ENCODE measurements around the gene FRMD3.

The FRMD3 gene

DNA sequence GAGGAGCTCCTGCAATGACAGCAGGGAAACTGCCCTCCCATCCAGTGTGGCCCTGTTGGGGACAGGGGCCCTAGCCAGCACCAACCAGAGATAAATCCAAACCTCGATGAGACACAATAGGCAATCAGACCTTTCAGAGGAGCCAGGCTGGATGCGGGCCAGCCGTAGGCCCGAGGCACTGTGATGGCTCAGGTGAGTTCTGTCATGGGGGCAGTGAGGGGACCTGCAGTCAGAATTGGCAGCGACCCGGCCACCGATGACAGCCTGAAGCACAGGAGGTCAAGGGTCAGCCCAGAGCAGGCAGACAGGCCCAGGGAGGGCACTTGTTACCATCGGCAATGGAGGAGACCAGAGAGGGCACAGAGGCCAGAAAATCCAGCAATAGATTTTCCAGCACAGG, 90.8 kb downstream of the FRMD3 start:
- Histone ChIP-seq H3K36me3 (ENCODE audit: control insufficient read depth, insufficient read depth, low read length) (no peaks in the 10 kb centered on the region), H3K4me3 (ENCODE audit: insufficient read depth, low read depth, low read length, poor library complexity, severe bottlenecking) (no peak overlapping the region), H3K27ac (ENCODE audit: insufficient read depth, low read length, poor library complexity, severe bottlenecking) (no peak overlapping the region), H3K27me3 (replicated peaks; ENCODE audit: control insufficient read depth, insufficient read depth, low read length, poor library complexity, severe bottlenecking) (no peaks in the 10 kb centered on the region), H3K9me3 (ENCODE audit: control insufficient read depth, low read length) (no peaks in the 10 kb centered on the region), H3K4me1 (ENCODE audit: control insufficient read depth, insufficient read depth, low read length, poor library complexity, severe bottlenecking) (no peaks in the 10 kb centered on the region)
- no peak for DNase-seq

GRCh38 chr9:83445703-83446265, 92.4 kb downstream of the FRMD3 start:
- no peak for DNase-seq
- Histone ChIP-seq H3K27ac (ENCODE audit: insufficient read depth, low read length, poor library complexity, severe bottlenecking) (no peak overlapping the region), H3K4me1 (ENCODE audit: control insufficient read depth, insufficient read depth, low read length, poor library complexity, severe bottlenecking) (no peaks in the 10 kb centered on the region), H3K36me3 (ENCODE audit: control insufficient read depth, insufficient read depth, low read length) (no peaks in the 10 kb centered on the region), H3K4me3 (ENCODE audit: insufficient read depth, low read depth, low read length, poor library complexity, severe bottlenecking) (no peak overlapping the region), H3K27me3 (replicated peaks; ENCODE audit: control insufficient read depth, insufficient read depth, low read length, poor library complexity, severe bottlenecking) (no peaks in the 10 kb centered on the region), H3K9me3 (ENCODE audit: control insufficient read depth, low read length) (no peaks in the 10 kb centered on the region)

DNA sequence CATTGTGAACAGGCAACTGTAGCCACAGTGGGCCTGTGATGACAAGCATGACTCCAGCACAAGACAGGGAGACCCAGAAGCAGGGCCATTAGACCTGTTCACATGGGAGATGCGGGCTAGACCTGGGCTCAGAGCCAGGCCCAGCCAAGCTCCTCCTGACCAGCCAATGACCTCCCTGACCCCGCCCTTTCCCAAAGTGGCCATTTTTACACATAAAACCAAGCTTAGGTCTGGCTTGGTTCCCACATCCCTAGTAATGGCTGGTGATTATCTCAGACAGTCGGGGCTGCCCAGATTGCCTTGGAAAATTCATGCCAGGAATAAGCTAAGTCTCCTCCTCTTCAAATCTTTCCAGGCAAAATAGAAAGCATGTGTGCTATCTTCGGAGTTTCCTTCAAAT, 94.1 kb downstream of the FRMD3 start:
- no peaks in the 10 kb centered on the region for H3K36me3 ChIP-seq (ENCODE audit: control insufficient read depth, insufficient read depth, low read length)
- no peak overlapping the region for H3K4me3 ChIP-seq (ENCODE audit: insufficient read depth, low read depth, low read length, poor library complexity, severe bottlenecking)
- H3K4me1 ChIP-seq (ENCODE audit: control insufficient read depth, insufficient read depth, low read length, poor library complexity, severe bottlenecking), result no peaks in the 10 kb centered on the region
- H3K27me3 ChIP-seq (replicated peaks; ENCODE audit: control insufficient read depth, insufficient read depth, low read length, poor library complexity, severe bottlenecking), result no peaks in the 10 kb centered on the region
- no peak overlapping the region for H3K27ac ChIP-seq (ENCODE audit: insufficient read depth, low read length, poor library complexity, severe bottlenecking)
- H3K9me3 ChIP-seq (ENCODE audit: control insufficient read depth, low read length), result no peaks in the 10 kb centered on the region
- no peak for DNase-seq

- Histone ChIP-seq H3K4me3 (ENCODE audit: insufficient read depth, low read depth, low read length, poor library complexity, severe bottlenecking) (no peak overlapping the region), H3K27ac (ENCODE audit: insufficient read depth, low read length, poor library complexity, severe bottlenecking) (no peak overlapping the region), H3K36me3 (ENCODE audit: control insufficient read depth, insufficient read depth, low read length) (no peaks in the 10 kb centered on the region), H3K9me3 (ENCODE audit: control insufficient read depth, low read length) (no peaks in the 10 kb centered on the region), H3K27me3 (replicated peaks; ENCODE audit: control insufficient read depth, insufficient read depth, low read length, poor library complexity, severe bottlenecking) (no peaks in the 10 kb centered on the region), H3K4me1 (ENCODE audit: control insufficient read depth, insufficient read depth, low read length, poor library complexity, severe bottlenecking) (no peaks in the 10 kb centered on the region)
- DNase-seq, result no peak
These were observed 96.8 kb downstream of the FRMD3 start for GRCh38 chr9:83441390-83441789.

DNA sequence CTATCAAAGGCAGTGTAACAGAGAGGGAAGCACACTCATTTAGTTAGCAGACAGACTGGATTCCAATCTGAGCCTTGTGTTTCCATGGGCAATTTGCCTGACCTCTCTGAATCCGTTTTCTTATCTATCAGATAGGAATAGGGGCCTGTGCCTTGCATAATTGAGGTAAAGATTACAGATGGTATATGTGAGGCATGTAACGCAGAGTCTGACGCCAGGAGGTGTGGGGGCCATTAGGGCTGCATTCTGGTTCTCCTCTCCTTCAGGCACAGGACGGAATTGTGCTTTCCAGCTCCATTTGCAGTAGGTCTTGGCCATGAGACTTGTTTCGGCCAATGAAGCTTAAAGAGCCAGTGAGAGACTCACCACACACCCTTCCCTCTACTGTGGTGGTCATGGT, 97.6 kb downstream of the FRMD3 start:
- Histone ChIP-seq H3K4me3 (ENCODE audit: insufficient read depth, low read depth, low read length, poor library complexity, severe bottlenecking) (no peak overlapping the region), H3K9me3 (ENCODE audit: control insufficient read depth, low read length) (no peaks in the 10 kb centered on the region), H3K27me3 (replicated peaks; ENCODE audit: control insufficient read depth, insufficient read depth, low read length, poor library complexity, severe bottlenecking) (no peaks in the 10 kb centered on the region), H3K27ac (ENCODE audit: insufficient read depth, low read length, poor library complexity, severe bottlenecking) (no peak overlapping the region), H3K36me3 (ENCODE audit: control insufficient read depth, insufficient read depth, low read length) (no peaks in the 10 kb centered on the region), H3K4me1 (ENCODE audit: control insufficient read depth, insufficient read depth, low read length, poor library complexity, severe bottlenecking) (no peaks in the 10 kb centered on the region)
- DNase-seq, result no peak

GRCh38 chr9:83435301-83435700, 102.9 kb downstream of the FRMD3 start:
- H3K4me3 ChIP-seq (ENCODE audit: insufficient read depth, low read depth, low read length, poor library complexity, severe bottlenecking), result no peak overlapping the region
- no peaks in the 10 kb centered on the region for H3K9me3 ChIP-seq (ENCODE audit: control insufficient read depth, low read length)
- H3K27ac ChIP-seq (ENCODE audit: insufficient read depth, low read length, poor library complexity, severe bottlenecking), result no peak overlapping the region
- no peaks in the 10 kb centered on the region for H3K27me3 ChIP-seq (replicated peaks; ENCODE audit: control insufficient read depth, insufficient read depth, low read length, poor library complexity, severe bottlenecking)
- H3K36me3 ChIP-seq (ENCODE audit: control insufficient read depth, insufficient read depth, low read length), result no peaks in the 10 kb centered on the region
- DNase-seq, result no peak
- no peaks in the 10 kb centered on the region for H3K4me1 ChIP-seq (ENCODE audit: control insufficient read depth, insufficient read depth, low read length, poor library complexity, severe bottlenecking)

DNA sequence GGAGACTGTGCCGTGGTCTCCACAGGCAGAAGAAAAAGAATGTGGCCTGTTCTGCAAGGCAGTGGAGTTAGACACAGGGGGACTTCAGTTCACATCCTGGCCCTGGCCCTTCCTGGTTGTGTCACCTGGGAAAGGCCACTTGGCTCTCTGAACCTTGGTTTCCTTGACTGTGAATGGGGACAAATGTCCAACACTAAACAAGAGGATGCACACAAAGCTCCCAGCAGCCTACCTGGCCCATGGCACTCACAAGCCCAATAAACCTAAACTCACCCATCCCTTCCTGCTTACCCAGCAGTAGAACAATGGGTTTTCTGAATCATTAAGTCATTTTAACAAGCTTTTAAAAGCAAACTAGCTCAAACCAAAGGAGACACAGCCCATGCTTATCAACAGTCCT, 103.9 kb downstream of the FRMD3 start:
- H3K36me3 ChIP-seq (ENCODE audit: control insufficient read depth, insufficient read depth, low read length), result no peaks in the 10 kb centered on the region
- H3K4me3 ChIP-seq (ENCODE audit: insufficient read depth, low read depth, low read length, poor library complexity, severe bottlenecking), result no peak overlapping the region
- H3K27ac ChIP-seq (ENCODE audit: insufficient read depth, low read length, poor library complexity, severe bottlenecking), result no peak overlapping the region
- no peaks in the 10 kb centered on the region for H3K9me3 ChIP-seq (ENCODE audit: control insufficient read depth, low read length)
- no peaks in the 10 kb centered on the region for H3K27me3 ChIP-seq (replicated peaks; ENCODE audit: control insufficient read depth, insufficient read depth, low read length, poor library complexity, severe bottlenecking)
- DNase-seq, result no peak
- H3K4me1 ChIP-seq (ENCODE audit: control insufficient read depth, insufficient read depth, low read length, poor library complexity, severe bottlenecking), result no peaks in the 10 kb centered on the region

GRCh38 chr9:83433846-83434245, 104.4 kb downstream of the FRMD3 start:
- Histone ChIP-seq H3K27me3 (replicated peaks; ENCODE audit: control insufficient read depth, insufficient read depth, low read length, poor library complexity, severe bottlenecking) (no peaks in the 10 kb centered on the region), H3K27ac (ENCODE audit: insufficient read depth, low read length, poor library complexity, severe bottlenecking) (no peak overlapping the region), H3K4me1 (ENCODE audit: control insufficient read depth, insufficient read depth, low read length, poor library complexity, severe bottlenecking) (no peaks in the 10 kb centered on the region), H3K9me3 (ENCODE audit: control insufficient read depth, low read length) (no peaks in the 10 kb centered on the region), H3K36me3 (ENCODE audit: control insufficient read depth, insufficient read depth, low read length) (no peaks in the 10 kb centered on the region), H3K4me3 (ENCODE audit: insufficient read depth, low read depth, low read length, poor library complexity, severe bottlenecking) (no peak overlapping the region)
- DNase-seq, result no peak

DNA sequence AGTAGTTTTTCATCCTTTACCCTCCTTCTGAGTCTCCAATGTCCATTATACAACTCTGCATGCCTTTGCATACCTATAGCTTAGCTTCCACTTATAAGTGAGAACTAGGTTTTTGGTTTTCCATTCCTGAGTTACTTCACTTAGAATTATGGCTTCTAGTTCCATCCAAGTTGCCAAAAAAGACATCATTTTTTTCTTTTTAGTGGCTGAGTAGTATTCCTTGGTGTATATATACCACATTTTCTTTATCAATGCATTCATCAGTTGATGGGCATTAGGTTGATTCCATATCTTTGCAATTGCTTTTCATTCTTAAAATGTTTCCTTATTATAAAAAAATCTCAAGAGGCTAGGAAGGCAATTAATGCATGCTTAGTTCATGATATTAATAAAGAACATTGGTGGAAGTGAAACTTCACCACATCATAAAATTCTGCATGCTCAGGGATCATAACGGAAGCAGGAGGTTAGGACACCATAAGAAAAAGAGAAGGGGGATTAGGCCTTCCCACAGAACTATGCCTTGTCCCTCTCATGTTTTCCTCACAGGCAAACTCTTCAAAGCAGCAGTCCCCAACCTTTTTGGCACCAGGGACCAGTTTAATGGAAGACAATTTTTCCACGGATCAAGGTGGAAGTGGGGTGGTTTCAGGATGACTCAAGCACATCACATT, 105.2 kb downstream of the FRMD3 start:
- Histone ChIP-seq H3K27ac (ENCODE audit: insufficient read depth, low read length, poor library complexity, severe bottlenecking) (no peak overlapping the region), H3K27me3 (replicated peaks; ENCODE audit: control insufficient read depth, insufficient read depth, low read length, poor library complexity, severe bottlenecking) (no peaks in the 10 kb centered on the region), H3K4me3 (ENCODE audit: insufficient read depth, low read depth, low read length, poor library complexity, severe bottlenecking) (no peak overlapping the region), H3K4me1 (ENCODE audit: control insufficient read depth, insufficient read depth, low read length, poor library complexity, severe bottlenecking) (no peaks in the 10 kb centered on the region), H3K9me3 (ENCODE audit: control insufficient read depth, low read length) (no peaks in the 10 kb centered on the region), H3K36me3 (ENCODE audit: control insufficient read depth, insufficient read depth, low read length) (no peaks in the 10 kb centered on the region)
- DNase-seq, result no peak

- Histone ChIP-seq H3K27me3 (replicated peaks; ENCODE audit: control insufficient read depth, insufficient read depth, low read length, poor library complexity, severe bottlenecking) (no peaks in the 10 kb centered on the region), H3K36me3 (ENCODE audit: control insufficient read depth, insufficient read depth, low read length) (no peaks in the 10 kb centered on the region), H3K27ac (ENCODE audit: insufficient read depth, low read length, poor library complexity, severe bottlenecking) (no peak overlapping the region), H3K4me1 (ENCODE audit: control insufficient read depth, insufficient read depth, low read length, poor library complexity, severe bottlenecking) (no peaks in the 10 kb centered on the region), H3K4me3 (ENCODE audit: insufficient read depth, low read depth, low read length, poor library complexity, severe bottlenecking) (no peak overlapping the region), H3K9me3 (ENCODE audit: control insufficient read depth, low read length) (no peaks in the 10 kb centered on the region)
- no peak for DNase-seq
These were observed 106.0 kb downstream of the FRMD3 start for GRCh38 chr9:83432104-83432627.
